Suprapubic skin (tissue), 4 donors: Measurements from ENCODE around the gene FLNB.

ENCODE experiments used
- POLR2A ChIP-seq, 2 donors: fragments of 450-650 bp; IDR thresholded peaks; one replicate each; pipeline ENCODE4 v1.6.1; 2017; ENCODE audit warnings: antibody characterized with exemption in 2 of 2, mild to moderate bottlenecking in 2 of 2, moderate library complexity in 2 of 2
- POLR2AphosphoS5 ChIP-seq, 3 donors: sonication (generic); formaldehyde crosslinking; IDR thresholded peaks; one replicate each; pipeline ENCODE4 v1.6.1; 2017; ENCODE audit warnings: antibody characterized with exemption in 3 of 3
- TF ChIP-seq, protein P1 (sequence below), 2 donors: fragments of 200-600 bp in 1 of 2; fragments of 450-650 bp in 1 of 2; sonication (generic) in 1 of 2; IDR thresholded peaks; one replicate each; pipeline ENCODE4 v1.5.1; 2016 to 2019; ENCODE audit warnings: antibody characterized with exemption in 2 of 2, mild to moderate bottlenecking in 1 of 2, moderate library complexity in 1 of 2

DNA sequence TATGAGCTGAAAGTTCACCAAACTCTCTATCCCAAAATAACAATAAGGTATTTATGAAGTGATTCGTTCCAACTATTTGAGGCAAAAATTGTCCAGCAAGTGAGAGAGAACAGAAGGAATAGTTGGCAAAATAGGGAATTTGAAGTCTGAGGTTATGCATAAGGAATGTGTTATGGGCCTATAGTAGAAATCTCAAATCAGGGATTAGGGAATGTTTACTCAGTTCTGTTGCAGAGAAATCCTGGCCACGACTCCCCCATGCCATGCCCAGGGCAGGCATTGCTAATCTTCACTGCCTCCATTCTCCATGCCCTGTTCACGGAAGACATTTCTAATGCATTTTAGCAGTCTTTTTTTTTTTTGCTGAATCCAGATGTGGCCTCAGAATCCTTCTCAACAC is 58.6 kb downstream of the FLNB start:
- TF ChIP-seq, protein P1, sequence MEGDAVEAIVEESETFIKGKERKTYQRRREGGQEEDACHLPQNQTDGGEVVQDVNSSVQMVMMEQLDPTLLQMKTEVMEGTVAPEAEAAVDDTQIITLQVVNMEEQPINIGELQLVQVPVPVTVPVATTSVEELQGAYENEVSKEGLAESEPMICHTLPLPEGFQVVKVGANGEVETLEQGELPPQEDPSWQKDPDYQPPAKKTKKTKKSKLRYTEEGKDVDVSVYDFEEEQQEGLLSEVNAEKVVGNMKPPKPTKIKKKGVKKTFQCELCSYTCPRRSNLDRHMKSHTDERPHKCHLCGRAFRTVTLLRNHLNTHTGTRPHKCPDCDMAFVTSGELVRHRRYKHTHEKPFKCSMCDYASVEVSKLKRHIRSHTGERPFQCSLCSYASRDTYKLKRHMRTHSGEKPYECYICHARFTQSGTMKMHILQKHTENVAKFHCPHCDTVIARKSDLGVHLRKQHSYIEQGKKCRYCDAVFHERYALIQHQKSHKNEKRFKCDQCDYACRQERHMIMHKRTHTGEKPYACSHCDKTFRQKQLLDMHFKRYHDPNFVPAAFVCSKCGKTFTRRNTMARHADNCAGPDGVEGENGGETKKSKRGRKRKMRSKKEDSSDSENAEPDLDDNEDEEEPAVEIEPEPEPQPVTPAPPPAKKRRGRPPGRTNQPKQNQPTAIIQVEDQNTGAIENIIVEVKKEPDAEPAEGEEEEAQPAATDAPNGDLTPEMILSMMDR (IDR thresholded peaks at IDR 0.05), result no peak
- no peak for TF ChIP-seq POLR2A (IDR thresholded peaks at IDR 0.05)
- TF ChIP-seq POLR2AphosphoS5 (IDR thresholded peaks at IDR 0.05), result no peak
